ENCODE data around the gene MT3. TPM values are rescaled to one million over a fixed set of nuclear protein-coding genes. Genes with fewer than 3 reads are reported as not detected.

The MT3 gene
- polyA plus RNA-seq, 1 of the 3 experiments (the other 2 are of a cell fraction), result 0.43 TPM

- TF ChIP-seq, protein P1, sequence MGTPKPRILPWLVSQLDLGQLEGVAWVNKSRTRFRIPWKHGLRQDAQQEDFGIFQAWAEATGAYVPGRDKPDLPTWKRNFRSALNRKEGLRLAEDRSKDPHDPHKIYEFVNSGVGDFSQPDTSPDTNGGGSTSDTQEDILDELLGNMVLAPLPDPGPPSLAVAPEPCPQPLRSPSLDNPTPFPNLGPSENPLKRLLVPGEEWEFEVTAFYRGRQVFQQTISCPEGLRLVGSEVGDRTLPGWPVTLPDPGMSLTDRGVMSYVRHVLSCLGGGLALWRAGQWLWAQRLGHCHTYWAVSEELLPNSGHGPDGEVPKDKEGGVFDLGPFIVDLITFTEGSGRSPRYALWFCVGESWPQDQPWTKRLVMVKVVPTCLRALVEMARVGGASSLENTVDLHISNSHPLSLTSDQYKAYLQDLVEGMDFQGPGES (IDR thresholded peaks at IDR 0.05; ENCODE audit: low read depth, low read length), result no peak
- TF ChIP-seq TCF12 (IDR thresholded peaks at IDR 0.05) (no peak), EP300 (IDR thresholded peaks at IDR 0.05; ENCODE audit: borderline replicate concordance in 1 of 2, low read depth in 1 of 2, low read length in 1 of 2) (no peak), FOXJ3 (CRISPR knock-in tag; IDR thresholded peaks at IDR 0.05) (no peak), YY1 (IDR thresholded peaks at IDR 0.05; ENCODE audit: low read depth) (no peak), POLR2AphosphoS5 (IDR thresholded peaks at IDR 0.05; ENCODE audit: low read depth, low read length) (no peak)
These were observed 24.4 kb upstream of the MT3 start, which contains the start of gene MT4 (continued) for GRCh38 chr16:56564793-56565477.

DNA sequence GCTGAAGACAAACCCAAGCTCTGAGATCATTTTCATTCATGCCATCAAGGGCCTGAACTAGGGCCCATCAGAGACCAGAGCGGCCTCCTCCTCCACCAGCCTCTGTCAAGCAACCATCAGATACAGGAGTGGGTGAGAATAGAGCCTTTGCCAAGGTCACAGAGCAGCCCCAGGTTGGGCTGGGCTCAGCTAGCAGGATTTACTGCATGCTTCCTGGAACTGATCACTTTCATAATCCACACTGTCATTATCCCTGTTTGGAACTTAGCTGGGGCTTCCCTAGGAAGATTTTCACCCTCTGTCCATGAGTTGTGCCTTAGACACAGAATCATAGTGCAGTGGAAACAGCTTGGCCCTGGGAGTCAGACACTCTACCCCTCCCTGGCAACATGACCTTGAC, 19.4 kb upstream of the MT3 start:
- Histone ChIP-seq H3K4me2 (no peak overlapping the region), H3F3A (replicated peaks; ENCODE audit: insufficient read depth) (no peaks in the 10 kb centered on the region), H2AFZ (ENCODE audit: low read depth) (no peak overlapping the region), H3K27me3 (ENCODE audit: insufficient read depth) (no peaks in the 10 kb centered on the region; the same call in 1 of the 2 replicates), H3K27ac (ENCODE audit: low read depth in 2 of 2, low read length in 1 of 2) (no peak overlapping the region), H3K36me3 (replicated peaks in 1 of 2; ENCODE audit: control insufficient read depth in 1 of 2, insufficient read depth in 2 of 2, low read length in 1 of 2) (no peaks in the 10 kb centered on the region), H3K9me3 (no peaks in the 10 kb centered on the region), H3K4me3 (ENCODE audit: low read depth in 2 of 2, low read length in 1 of 2) (no peak overlapping the region), H3K79me2 (ENCODE audit: insufficient read depth) (no peaks in the 10 kb centered on the region), H4K20me1 (ENCODE audit: insufficient read depth) (no peaks in the 10 kb centered on the region), H3K9ac (no peak overlapping the region), H3K9me2 (no peaks in the 10 kb centered on the region), H3K4me1 (ENCODE audit: control insufficient read depth in 1 of 2, insufficient read depth in 2 of 2, low read depth in 1 of 2, low read length in 1 of 2) (no peaks in the 10 kb centered on the region)
- CTCF ChIA-PET, result interaction anchor here (0.8 to 1.0 kb wide), 2 partner anchors 8 to 219 kb away, joined by 3 read pairs; no protein-coding TSS in a partner anchor
- TF ChIP-seq NFIC (IDR thresholded peaks at IDR 0.05; ENCODE audit: borderline replicate concordance) (no peak), RFX5 (IDR thresholded peaks at IDR 0.05; ENCODE audit: low read length) (no peak), MXI1 (IDR thresholded peaks at IDR 0.05; ENCODE audit: low read depth, low read length) (no peak), USF2 (IDR thresholded peaks at IDR 0.05; ENCODE audit: borderline replicate concordance, low read depth, low read length) (no peak), TEAD4 (IDR thresholded peaks at IDR 0.05; ENCODE audit: borderline replicate concordance, insufficient read depth) (no peak), JUND (IDR thresholded peaks at IDR 0.05) (no peak)
- TF ChIP-seq, protein P2, sequence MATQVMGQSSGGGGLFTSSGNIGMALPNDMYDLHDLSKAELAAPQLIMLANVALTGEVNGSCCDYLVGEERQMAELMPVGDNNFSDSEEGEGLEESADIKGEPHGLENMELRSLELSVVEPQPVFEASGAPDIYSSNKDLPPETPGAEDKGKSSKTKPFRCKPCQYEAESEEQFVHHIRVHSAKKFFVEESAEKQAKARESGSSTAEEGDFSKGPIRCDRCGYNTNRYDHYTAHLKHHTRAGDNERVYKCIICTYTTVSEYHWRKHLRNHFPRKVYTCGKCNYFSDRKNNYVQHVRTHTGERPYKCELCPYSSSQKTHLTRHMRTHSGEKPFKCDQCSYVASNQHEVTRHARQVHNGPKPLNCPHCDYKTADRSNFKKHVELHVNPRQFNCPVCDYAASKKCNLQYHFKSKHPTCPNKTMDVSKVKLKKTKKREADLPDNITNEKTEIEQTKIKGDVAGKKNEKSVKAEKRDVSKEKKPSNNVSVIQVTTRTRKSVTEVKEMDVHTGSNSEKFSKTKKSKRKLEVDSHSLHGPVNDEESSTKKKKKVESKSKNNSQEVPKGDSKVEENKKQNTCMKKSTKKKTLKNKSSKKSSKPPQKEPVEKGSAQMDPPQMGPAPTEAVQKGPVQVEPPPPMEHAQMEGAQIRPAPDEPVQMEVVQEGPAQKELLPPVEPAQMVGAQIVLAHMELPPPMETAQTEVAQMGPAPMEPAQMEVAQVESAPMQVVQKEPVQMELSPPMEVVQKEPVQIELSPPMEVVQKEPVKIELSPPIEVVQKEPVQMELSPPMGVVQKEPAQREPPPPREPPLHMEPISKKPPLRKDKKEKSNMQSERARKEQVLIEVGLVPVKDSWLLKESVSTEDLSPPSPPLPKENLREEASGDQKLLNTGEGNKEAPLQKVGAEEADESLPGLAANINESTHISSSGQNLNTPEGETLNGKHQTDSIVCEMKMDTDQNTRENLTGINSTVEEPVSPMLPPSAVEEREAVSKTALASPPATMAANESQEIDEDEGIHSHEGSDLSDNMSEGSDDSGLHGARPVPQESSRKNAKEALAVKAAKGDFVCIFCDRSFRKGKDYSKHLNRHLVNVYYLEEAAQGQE (IDR thresholded peaks at IDR 0.05; ENCODE audit: low read depth, low read length), result no peak
- WGBS (ENCODE audit: low lambda C conversion rate), result 80% methylated on average over 1 of the region's 1 CpG
- no peak for DNase-seq
- POLR2A ChIA-PET, result no interaction called here

All from SK-N-SH (cell line).